GM12878 (cell line): Measurements from ENCODE around the gene ZNF107. TPM values are rescaled to one million over a fixed set of nuclear protein-coding genes. Genes with fewer than 3 reads are reported as not detected.

Source experiments
- ATAC-seq: fragments of 200-7000 bp; cut with Tn5 transposase; 3 replicates; pipeline ENCODE4 v1.9.1; 2020; ENCODE audit warnings: mild to moderate bottlenecking, moderate library complexity
- BruUV-seq: library from RNA; stranded (reverse); fragments of 400-500 nt; replicated peaks from 2 replicates; lab custom pipeline; 2021; lab: Mats Ljungman, UMichigan
- CTCF ChIA-PET: fragments of 300-600 bp; sonication (Branson Sonifier 250); formaldehyde crosslinking; extraction: SDS; loops from one replicate; lab custom pipeline; 2021; ENCODE audit warnings: inconsistent platforms; lab: Yijun Ruan, JAX
- POLR2A ChIA-PET: fragments of 350-600 bp; formaldehyde crosslinking; extraction: SDS; loops from one replicate; lab custom pipeline; 2021; ENCODE audit warnings: inconsistent platforms; lab: Charles Lee
- RAD21 ChIA-PET: fragments of 300-600 bp; sonication (Branson Sonifier 250); formaldehyde crosslinking; loops from one replicate; lab custom pipeline; 2023; ENCODE audit warnings: antibody characterized with exemption; ENCODE audit not compliant: unreplicated experiment; lab: Charles Lee
- SMC1A ChIA-PET: fragments of 300-600 bp; sonication (Branson Sonifier 250); formaldehyde crosslinking; loops from one replicate; lab custom pipeline; 2023; ENCODE audit not compliant: unreplicated experiment, uncharacterized antibody; lab: Charles Lee
- DNase-seq: peaks from one replicate; pipeline ENCODE4 v3.0.0-alpha.2; 2011; ENCODE audit warnings: low read depth, low spot score
- FAIRE-seq: peaks from 3 replicates; lab custom pipeline; 2011; peaks lifted over from hg19 to GRCh38; lab: Jason Lieb, UNC
- H2AFZ ChIP-seq: 2 replicates; pipeline ENCODE4 v1.6.0; 2011; ENCODE audit warnings: low read depth, low read length, control low read depth; ENCODE audit not compliant: control insufficient read depth
- H3K27ac ChIP-seq: 2 replicates; pipeline ENCODE4 v1.5.1; 2011; ENCODE audit warnings: control low read depth; ENCODE audit not compliant: control insufficient read depth, insufficient read depth
- H3K27me3 ChIP-seq, 2 experiments: replicated peaks in 1 of 2; 2 replicates each; pipeline versions ENCODE4 v1.6.0 to v1.6.1; 2011; ENCODE audit warnings: low read length in 1 of 2; ENCODE audit not compliant: control insufficient read depth in 2 of 2, insufficient read depth in 2 of 2
- H3K36me3 ChIP-seq, 2 experiments: 2 replicates each; pipeline ENCODE4 v1.5.1; 2011; ENCODE audit warnings: low read length in 1 of 2; ENCODE audit not compliant: control insufficient read depth in 2 of 2, insufficient read depth in 2 of 2
- H3K4me1 ChIP-seq: 2 replicates; pipeline ENCODE4 v1.6.1; 2011; ENCODE audit warnings: mild to moderate bottlenecking, low read length, moderate library complexity, mixed read lengths; ENCODE audit not compliant: control insufficient read depth, insufficient read depth
- H3K4me2 ChIP-seq: 2 replicates; pipeline ENCODE4 v1.6.0; 2011; ENCODE audit warnings: control low read depth; ENCODE audit not compliant: control insufficient read depth, insufficient read depth
- H3K4me3 ChIP-seq: fragments of 200-600 bp; sonication (generic); 2 replicates; pipeline ENCODE4 v1.5.1; 2016
- H3K79me2 ChIP-seq: 2 replicates; pipeline ENCODE4 v1.6.0; 2011; ENCODE audit warnings: low read length; ENCODE audit not compliant: control insufficient read depth, insufficient read depth
- H3K9ac ChIP-seq: 2 replicates; pipeline ENCODE4 v1.8.0; 2011; ENCODE audit warnings: low read length, control low read depth, mixed read lengths; ENCODE audit not compliant: control insufficient read depth, insufficient read depth
- H3K9me3 ChIP-seq: replicated peaks from 3 replicates; pipeline ENCODE4 v1.5.1; 2011; ENCODE audit warnings: mild to moderate bottlenecking, low read length; ENCODE audit not compliant: control insufficient read depth, insufficient read depth
- H4K20me1 ChIP-seq: 2 replicates; pipeline ENCODE4 v1.6.0; 2011; ENCODE audit not compliant: control insufficient read depth, insufficient read depth
- BRCA1 ChIP-seq: IDR thresholded peaks from 2 replicates; pipeline ENCODE4 v1.6.1; 2011; ENCODE audit warnings: low read depth, low read length, improper control_type of control experiment
- E4F1 ChIP-seq: fragments of 450-650 bp; IDR thresholded peaks from 2 replicates; pipeline ENCODE4 v1.6.1; 2018; ENCODE audit warnings: borderline replicate concordance, mild to moderate bottlenecking; ENCODE audit not compliant: partially characterized antibody
- EGR1 ChIP-seq, 2 experiments: IDR thresholded peaks; 1 replicate in 1 of 2; 2 replicates in 1 of 2; pipeline ENCODE4 v1.6.1; 2011 to 2012; ENCODE audit warnings: low read depth in 2 of 2, low read length in 2 of 2, borderline replicate concordance in 1 of 2, mild to moderate bottlenecking in 1 of 2, moderate library complexity in 1 of 2
- IRF4 ChIP-seq: IDR thresholded peaks from 2 replicates; pipeline ENCODE4 v1.6.1; 2011; ENCODE audit warnings: low read depth, low read length
- IRF5 ChIP-seq: fragments of 450-650 bp; IDR thresholded peaks from 2 replicates; pipeline ENCODE4 v1.6.1; 2017; ENCODE audit warnings: borderline replicate concordance
- KAT2A ChIP-seq: conservative IDR thresholded peaks from 2 replicates; pipeline ENCODE4 v1.6.1; 2011; ENCODE audit warnings: low read depth, low read length; ENCODE audit not compliant: control insufficient read depth
- NFXL1 ChIP-seq: fragments of 450-650 bp; IDR thresholded peaks from 2 replicates; pipeline ENCODE4 v1.6.1; 2017; ENCODE audit warnings: antibody characterized with exemption, mild to moderate bottlenecking, borderline replicate concordance
- NR2F1 ChIP-seq: fragments of 450-650 bp; conservative IDR thresholded peaks from 2 replicates; pipeline ENCODE4 v1.6.1; 2017; ENCODE audit warnings: mild to moderate bottlenecking
- PBX3 ChIP-seq: IDR thresholded peaks from 2 replicates; pipeline ENCODE4 v1.6.1; 2011; ENCODE audit warnings: mild to moderate bottlenecking, low read depth, low read length, moderate library complexity; ENCODE audit not compliant: insufficient replicate concordance
- RAD51 ChIP-seq: fragments of 450-650 bp; IDR thresholded peaks from 2 replicates; pipeline ENCODE4 v1.6.1; 2016; ENCODE audit warnings: moderate library complexity, mild to moderate bottlenecking, inconsistent platforms
- SPI1 ChIP-seq: IDR thresholded peaks from 2 replicates; pipeline ENCODE4 v1.6.1; 2011; ENCODE audit warnings: low read depth, mild to moderate bottlenecking, low read length, moderate library complexity, borderline replicate concordance; ENCODE audit not compliant: insufficient read depth
- YBX1 ChIP-seq: fragments of 450-650 bp; IDR thresholded peaks from 2 replicates; pipeline ENCODE4 v1.6.1; 2016; ENCODE audit warnings: antibody characterized with exemption
- ZBED1 ChIP-seq: IDR thresholded peaks from 2 replicates; pipeline ENCODE4 v1.6.1; 2016; ENCODE audit warnings: borderline replicate concordance
- ZBTB4 ChIP-seq: fragments of 450-650 bp; formaldehyde crosslinking; IDR thresholded peaks from 2 replicates; pipeline ENCODE4 v1.4.0; 2022; ENCODE audit warnings: mild to moderate bottlenecking, moderate library complexity
- ZNF24 ChIP-seq: fragments of 450-650 bp; IDR thresholded peaks from 2 replicates; pipeline ENCODE4 v1.6.1; 2017; ENCODE audit warnings: antibody characterized with exemption, mild to moderate bottlenecking
- ZNF274 ChIP-seq: IDR thresholded peaks from one replicate; pipeline ENCODE4 v1.8.0; 2011; ENCODE audit not compliant: insufficient read length, insufficient read depth
- WGBS: methylation state at CpG from one replicate; pipeline ENCODE4 v1.1.6; 2016; ENCODE audit warnings: low lambda C conversion rate; ENCODE audit not compliant: insufficient replicate concordance, insufficient coverage; ENCODE audit errors: missing lambda C conversion rate; 5-methylcytosine and 5-hydroxymethylcytosine counted together
- in situ Hi-C: fragments of 300-500 bp; cut with MboI; formaldehyde crosslinking; loops from 9 replicates; pipeline ENCODE4 v1.14.3; 2018; ENCODE audit warnings: mixed read lengths
- intact Hi-C: fragments of 100-400 bp; cut with micrococcal nuclease; formaldehyde crosslinking; loops from one replicate; pipeline ENCODE4 v1.14.2; 2022; ENCODE audit not compliant: unreplicated experiment
- polyA plus RNA-seq, 11 experiments: library from polyadenylated mRNA; depleted of rRNA in 4 of 11; unstranded in 6 of 11; stranded (reverse) in 5 of 11; fragments of >200 nt; fragmentation: Nextera tagmentation in 4 of 11; fragmentation: Illumina TruSeq in 1 of 11; extraction: Ambion mirVana in 4 of 11; extraction: Trizol in 1 of 11; gene quantifications; 1 replicate in 1 of 11; 2 replicates in 10 of 11; pipeline versions ENCODE4 v1.2.1 to v1.2.3, GENCODE V29; 2011 to 2016; ENCODE audit warnings: inconsistent platforms in 2 of 11, missing spikeins in 2 of 11, low read depth in 1 of 11
- total RNA-seq, 4 experiments: library from RNA; depleted of rRNA in 3 of 4; stranded (reverse); fragments of >200 nt in 3 of 4; fragmentation: Illumina TruSeq in 1 of 4; extraction: Trizol in 1 of 4; gene quantifications; 2 replicates each; pipeline versions ENCODE4 v1.2.1 to v1.2.3, GENCODE V29; 2013 to 2021

Gene ZNF107
- total and polyA plus RNA-seq, 10 of the 15 experiments (the other 5 are each of a cell fraction or from before 2014, with no cell fraction given): 3.2 to 23.3 (median 13.7) TPM

GRCh38 chr7:64651203-64651602 is 14.7 kb upstream of the ZNF107 start:
- Histone ChIP-seq H3K9me3 (no peaks in the 10 kb centered on the region; the same call in 2 of the 3 replicates), H3K27ac (no peak overlapping the region), H4K20me1 (no peaks in the 10 kb centered on the region), H2AFZ (no peak overlapping the region), H3K9ac (no peak overlapping the region), H3K36me3 (no peaks in the 10 kb centered on the region), H3K4me1 (no peaks in the 10 kb centered on the region), H3K79me2 (no peaks in the 10 kb centered on the region), H3K4me3 (no peak overlapping the region), H3K4me2 (no peak overlapping the region), H3K27me3 (no peaks in the 10 kb centered on the region)
- in situ Hi-C loops: no loop called here
- SMC1A ChIA-PET: no interaction called here
- DNase-seq: no peak
- WGBS: 94% methylated on average over 1 of the region's 1 CpG
- intact Hi-C loops: no loop called here
- no peak for TF ChIP-seq BRCA1
- TF ChIP-seq NFXL1: no peak
- TF ChIP-seq ZBED1: no peak
- no peak for TF ChIP-seq ZNF24
- TF ChIP-seq E4F1: no peak
- TF ChIP-seq IRF5: no peak
- no peak for TF ChIP-seq IRF4
- TF ChIP-seq ZBTB4: no peak
- TF ChIP-seq RAD51: no peak
- TF ChIP-seq ZNF274: no peak
- TF ChIP-seq KAT2A: no peak
- no peak for TF ChIP-seq PBX3
- no peak for TF ChIP-seq YBX1
- no peak for TF ChIP-seq EGR1 (IDR thresholded peaks at IDR 0.05; ENCODE audit: borderline replicate concordance in 1 of 2, low read depth in 2 of 2, low read length in 2 of 2)
- no peak for TF ChIP-seq SPI1
- TF ChIP-seq NR2F1: no peak
- RAD21 ChIA-PET: no interaction called here
- FAIRE-seq: no peak
- POLR2A ChIA-PET: no interaction called here
- no TSS peak for BruUV-seq
- CTCF ChIA-PET: no interaction called here
- ATAC-seq: no peak
